Fibroblast of skin of left quadriceps (primary cell): ENCODE measurements around the gene SMPD4.
"Not testable (repeated sequence)": the region's sequence is repeated elsewhere in the genome, so short reads cannot be mapped to it uniquely, and the experiment has no call there.

Experiments used
- DNase-seq, 2 experiments: peaks; one replicate each; pipeline ENCODE4 v3.0.0-alpha.2; 2013; ENCODE audit warnings: low read depth in 2 of 2

SMPD4 gene

DNA sequence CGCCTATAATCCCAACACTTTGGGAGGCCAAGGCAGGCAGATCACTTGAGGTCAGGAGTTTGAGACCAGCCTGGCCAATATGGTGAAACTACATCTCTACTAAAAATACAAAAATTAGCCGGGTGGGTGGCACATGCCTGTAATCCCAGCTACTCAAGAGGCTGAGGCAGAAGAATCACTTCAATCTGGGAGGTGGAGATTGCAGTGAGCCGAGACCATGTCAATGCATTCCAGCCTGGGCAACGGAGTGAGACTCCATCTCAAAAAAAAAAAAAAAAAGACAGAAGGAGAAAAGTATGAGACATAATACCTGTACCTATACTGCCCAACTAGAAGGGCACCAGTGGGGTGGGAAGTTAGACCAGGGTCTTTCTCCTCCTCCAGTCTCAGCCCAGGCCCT lies 22.0 kb downstream of the SMPD4 start:
- DNase-seq: not testable (repeated sequence)

- no peak for DNase-seq
Observed at GRCh38 chr2:130158631-130159030, 22.8 kb downstream of the SMPD4 start.

DNA sequence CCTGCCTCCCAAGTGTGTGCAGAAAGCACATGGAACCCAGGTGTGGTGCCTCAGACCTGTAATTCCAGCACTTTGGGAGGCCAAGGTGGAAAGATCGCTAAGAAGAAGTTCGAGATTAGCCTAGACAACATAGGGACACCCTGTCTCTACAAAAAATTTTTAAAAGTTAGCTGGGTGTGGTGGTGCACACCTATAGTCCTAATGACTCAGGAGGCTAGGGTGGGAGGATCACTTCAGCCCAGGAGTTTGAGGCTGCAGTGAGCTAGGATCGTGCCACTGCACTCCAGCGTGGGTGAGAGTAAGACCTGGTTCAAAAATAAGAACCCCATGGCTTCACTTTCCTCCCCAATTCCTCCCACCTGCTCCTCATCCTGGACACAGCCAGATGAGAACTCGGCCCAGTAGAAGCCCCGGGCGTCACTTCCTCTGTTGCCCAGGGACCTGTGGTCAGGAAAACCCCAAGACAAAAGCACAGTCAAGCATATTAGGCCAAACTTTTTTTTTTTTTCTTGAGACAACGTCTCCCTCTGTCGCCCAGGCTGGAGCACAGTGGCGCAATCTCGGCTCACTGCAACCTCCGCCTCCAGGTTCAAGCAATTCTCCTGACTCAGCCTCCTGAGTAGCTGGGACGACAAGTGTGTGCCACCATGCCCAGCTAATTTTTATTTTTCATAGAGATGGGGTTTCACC lies 23.4 kb downstream of the SMPD4 start:
- not testable (repeated sequence) for DNase-seq

DNA sequence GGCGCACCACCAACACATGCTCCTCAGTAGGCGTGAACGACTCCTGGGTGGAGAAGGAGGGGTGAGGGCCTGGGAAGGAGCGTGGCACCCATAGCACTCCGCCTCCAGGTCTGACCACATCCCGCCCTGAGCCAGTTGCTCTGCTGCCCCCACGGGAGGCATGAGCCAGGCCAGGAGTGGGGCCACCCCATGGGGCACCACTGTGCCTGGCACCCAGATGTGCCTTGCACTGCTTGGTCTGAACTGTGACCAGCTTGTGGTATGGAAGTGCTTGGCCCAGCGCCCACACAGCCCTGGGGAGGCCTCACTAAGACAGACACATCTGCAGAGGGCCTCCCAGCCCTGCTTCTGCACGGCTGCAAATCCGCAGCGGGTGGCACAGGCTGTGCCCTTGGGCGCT lies 24.0 kb downstream of the SMPD4 start:
- DNase-seq: not testable (repeated sequence)

- DNase-seq: no peak
Observed at GRCh38 chr2:130156624-130157004, 24.8 kb downstream of the SMPD4 start.

DNA sequence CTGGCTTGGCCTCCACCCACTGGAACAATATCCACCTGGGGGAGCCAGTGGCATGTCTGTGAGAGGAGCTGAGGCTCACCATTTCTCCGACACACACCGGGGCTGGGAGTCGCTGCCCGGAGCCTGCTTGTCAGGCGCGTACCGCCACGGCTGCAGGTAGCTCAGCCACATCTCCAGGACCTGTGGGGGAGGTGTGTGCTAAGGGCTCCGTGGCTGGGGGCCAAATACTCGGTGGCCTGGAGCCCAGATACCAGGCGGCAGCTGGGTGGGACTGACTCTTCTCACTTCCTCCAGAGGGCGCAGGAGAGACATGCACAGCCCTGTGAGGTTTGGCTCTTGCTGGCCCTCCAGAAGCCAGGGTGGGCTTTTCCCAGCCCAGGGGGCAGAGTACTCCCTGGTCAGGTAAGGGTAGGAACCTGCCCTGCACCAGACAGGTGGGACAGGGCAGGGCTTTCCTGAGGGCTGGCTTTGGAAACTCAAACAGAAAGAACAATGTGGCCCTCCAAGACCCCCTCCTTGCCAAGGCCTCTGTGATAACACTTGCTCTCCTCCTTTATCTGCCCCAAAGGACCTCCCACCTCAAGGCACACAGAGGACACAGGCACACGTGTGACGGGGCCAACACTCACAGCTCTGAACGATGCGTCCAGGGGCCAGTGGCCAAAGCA lies 25.3 kb downstream of the SMPD4 start:
- peak; percentile 6 to 7 for DNase-seq

GRCh38 chr2:130154773-130155765 lies 26.3 kb downstream of the SMPD4 start:
- DNase-seq: no peak

DNA sequence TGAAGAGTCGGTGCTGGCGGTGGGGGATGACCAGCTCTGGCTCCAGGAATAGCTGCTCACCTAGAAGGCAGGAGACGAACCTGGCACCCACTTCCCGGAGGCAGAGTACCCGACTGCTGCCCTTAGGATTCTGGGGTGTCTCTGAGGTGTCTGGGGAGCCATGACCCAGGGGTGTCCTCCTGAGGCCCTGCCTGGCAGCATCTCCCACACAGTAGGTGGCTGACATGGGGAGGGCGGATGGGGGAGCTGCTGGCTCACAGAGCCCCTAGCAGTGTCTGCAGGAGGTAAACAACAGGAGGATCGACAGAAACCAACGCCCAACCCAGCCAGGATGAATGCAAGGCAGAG lies 27.0 kb downstream of the SMPD4 start:
- not testable (repeated sequence) for DNase-seq

DNA sequence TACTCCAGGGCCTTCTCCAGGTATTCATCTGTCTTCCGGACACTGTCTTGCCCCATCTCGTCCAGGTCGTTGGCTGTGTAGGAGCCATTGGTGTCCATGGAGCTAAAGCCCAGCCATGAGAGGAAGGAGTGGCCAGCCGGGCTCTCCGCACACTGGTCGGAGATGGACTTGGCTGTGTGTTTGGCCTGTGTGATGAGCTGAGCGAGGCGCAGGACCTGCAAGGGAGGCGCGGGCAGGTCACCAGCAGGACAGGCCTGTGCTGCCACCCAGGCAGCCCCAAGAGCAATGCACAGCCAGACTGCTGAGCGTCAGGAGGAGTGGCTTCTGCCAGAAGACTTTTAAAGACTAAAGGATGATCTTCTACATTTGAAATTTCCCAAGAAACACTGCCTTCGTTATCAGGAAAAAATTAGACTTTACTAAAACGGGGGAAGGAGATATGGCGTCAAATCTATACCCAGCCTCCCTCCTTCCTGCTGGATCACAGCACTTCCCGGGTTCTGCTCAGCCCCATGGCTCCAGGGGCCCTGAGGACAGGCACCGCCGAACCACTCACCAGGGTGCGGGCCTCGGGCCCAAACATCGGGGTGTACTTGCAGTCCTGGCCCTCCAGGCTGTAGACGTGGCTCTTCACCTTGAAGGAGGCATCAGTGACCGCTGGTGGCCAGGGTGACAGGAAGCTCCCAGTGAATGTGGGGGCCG lies 27.5 kb downstream of the SMPD4 start:
- not testable (repeated sequence) for DNase-seq

DNA sequence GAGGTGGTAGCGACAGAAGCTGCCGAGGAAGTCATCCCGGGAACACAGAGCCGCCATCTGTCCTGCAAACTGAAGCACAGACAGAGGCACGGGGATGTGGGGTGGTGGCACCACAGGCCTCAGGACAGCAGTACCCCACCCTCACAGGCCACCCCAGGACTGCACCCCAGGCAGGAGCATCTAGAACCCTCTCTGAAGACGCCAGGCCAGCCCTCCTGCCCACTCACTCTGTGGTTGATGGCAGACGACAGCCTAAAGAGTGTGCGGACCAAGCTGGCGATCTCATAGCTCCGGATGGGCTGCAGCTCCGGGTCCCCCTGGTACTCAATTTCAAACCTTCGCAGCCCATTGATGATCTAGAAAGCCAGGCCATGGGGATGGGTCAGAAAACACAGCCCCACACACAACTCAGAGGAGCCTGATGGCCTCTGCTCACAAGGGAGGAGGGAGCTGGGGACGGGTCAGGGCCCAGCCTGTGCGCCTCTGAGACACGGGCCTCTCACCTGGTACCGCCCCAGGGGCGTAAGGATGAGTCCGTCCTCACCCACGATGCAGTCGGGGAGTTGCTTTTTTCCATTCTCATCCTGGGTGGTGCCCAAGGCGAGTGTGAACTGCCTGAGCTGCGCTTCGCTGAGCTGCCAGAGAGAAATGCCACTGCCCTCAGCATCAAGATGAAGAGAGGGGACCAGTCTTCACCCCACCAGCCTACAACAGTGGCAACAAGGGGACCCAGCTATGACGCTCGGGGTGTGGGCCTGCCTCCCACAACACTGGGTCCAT lies 28.4 kb downstream of the SMPD4 start:
- no peak for DNase-seq

DNA sequence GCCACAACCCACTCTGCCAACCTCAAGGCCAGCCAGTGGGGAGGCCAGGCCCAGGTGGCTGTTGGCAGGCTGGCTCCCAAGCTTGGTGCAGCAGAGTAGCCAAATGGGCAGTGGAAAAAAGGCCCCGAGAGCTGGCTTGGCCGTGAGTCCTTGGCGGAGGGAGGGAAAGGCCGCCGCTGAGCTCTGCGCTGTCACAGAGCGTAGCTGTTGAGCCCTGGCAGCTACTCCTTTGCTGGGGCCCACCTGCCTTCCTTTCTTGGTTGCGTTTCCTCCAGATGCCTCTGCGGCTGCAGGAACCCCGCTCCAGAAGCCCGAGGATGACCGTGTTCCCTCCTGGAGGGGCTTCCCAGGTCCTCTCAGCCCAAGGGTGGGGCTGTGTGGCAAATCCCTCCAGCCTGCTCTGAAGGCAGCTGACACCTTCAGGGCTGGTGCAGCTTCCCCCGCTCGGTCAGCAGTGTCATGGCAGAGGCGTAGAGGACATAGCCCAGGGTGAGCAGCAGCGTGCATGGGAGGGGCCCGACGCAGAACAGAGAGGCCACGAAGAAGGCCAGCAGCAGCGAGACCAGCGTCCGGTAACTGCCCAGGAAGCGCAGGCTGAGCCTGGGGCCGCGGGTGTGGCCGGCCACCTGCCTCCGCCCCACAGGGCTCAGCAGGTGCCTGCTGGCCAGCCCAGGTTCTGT lies 29.1 kb downstream of the SMPD4 start:
- DNase-seq: not testable (repeated sequence)

GRCh38 chr2:130151145-130151512 lies 30.3 kb downstream of the SMPD4 start:
- DNase-seq: not testable (repeated sequence)

- DNase-seq: no peak
Observed at GRCh38 chr2:130150181-130151144, 30.9 kb downstream of the SMPD4 start.

DNA sequence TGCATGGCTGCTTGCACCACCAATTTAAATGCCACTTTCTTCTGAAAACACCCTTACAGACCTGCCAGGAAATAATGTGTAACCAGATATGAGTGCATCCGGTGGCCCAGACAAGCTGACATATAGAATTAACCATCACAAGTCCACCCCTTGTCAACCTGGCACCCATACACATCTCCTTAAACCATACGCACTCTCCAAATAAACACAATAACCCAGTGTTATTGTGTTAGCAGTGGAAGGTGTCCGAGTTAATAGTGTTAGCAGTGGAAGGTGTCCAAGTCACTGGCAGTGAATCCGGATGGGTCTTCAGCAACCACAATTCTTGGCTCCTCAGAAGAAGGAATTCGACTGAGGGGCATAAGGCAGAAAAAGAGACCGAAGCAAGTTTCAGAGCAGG lies 32.9 kb downstream of the SMPD4 start:
- DNase-seq: not testable (repeated sequence)

DNA sequence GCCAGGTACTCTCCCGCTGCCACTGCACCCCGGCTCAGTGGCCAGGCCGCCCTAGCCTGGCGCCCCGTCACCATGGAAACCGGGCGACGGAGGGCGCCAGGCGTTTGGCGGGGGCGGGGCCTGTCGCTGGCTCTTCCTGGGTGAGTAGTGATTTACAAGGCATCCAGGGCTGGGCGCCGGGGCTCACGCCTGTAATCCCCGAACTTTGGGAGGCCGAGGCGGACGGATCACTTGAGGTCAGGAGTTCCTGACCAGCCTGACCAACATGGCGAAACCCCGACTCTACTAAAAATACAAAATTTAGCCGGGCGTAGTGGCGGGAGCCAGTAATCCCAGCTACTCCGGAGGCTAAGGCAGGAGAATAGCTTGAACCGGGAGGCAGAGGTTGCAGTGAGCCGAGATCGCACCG lies 36.4 kb downstream of the SMPD4 start, which contains the start of gene CCDC74B:
Gene CCDC74B (minus strand): TSS at position 107 of the 409 bp plus-strand sequence. CDS start 116 bp downstream, outside the sequence.
- DNase-seq: peak in 1 of 2 experiments; percentile 2

DNA sequence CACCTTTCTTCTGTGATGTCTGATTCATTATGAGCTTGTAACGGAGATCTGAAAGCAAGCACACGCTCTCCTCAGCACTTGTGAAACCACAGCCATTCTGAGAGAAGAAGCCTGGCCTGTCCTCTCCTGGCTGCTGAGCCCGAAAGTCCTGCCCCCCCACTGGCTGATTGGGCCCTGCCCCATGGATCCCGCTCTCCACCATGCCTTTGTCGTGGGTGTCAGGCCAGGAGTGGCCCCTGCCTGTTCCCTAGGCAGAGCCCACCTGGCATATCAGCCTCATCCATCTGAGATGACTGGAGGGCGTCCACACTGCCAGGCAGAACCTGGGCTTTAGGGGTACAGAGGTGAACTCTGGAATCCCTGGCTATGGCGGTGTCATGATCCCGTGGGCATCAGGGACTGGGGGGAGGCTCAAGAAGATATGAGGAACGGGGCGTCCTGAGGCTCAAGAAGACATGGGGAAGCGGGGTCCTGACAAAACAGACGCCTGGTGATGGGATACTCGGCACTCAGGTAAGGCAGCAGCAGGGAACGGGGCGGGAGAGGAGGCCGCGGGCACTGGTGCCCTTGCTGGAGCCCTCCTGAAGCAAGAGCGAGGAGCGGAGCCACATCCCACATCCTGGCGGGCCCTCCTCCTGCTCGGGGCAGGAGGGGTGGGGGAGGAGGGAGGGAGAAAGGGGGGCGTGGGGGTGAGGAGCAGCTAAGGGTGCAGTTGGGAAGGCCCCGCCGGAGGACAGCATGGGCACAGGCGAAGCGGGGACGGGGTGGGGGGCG lies 37.9 kb downstream of the SMPD4 start:
- DNase-seq: not testable (repeated sequence)

DNA sequence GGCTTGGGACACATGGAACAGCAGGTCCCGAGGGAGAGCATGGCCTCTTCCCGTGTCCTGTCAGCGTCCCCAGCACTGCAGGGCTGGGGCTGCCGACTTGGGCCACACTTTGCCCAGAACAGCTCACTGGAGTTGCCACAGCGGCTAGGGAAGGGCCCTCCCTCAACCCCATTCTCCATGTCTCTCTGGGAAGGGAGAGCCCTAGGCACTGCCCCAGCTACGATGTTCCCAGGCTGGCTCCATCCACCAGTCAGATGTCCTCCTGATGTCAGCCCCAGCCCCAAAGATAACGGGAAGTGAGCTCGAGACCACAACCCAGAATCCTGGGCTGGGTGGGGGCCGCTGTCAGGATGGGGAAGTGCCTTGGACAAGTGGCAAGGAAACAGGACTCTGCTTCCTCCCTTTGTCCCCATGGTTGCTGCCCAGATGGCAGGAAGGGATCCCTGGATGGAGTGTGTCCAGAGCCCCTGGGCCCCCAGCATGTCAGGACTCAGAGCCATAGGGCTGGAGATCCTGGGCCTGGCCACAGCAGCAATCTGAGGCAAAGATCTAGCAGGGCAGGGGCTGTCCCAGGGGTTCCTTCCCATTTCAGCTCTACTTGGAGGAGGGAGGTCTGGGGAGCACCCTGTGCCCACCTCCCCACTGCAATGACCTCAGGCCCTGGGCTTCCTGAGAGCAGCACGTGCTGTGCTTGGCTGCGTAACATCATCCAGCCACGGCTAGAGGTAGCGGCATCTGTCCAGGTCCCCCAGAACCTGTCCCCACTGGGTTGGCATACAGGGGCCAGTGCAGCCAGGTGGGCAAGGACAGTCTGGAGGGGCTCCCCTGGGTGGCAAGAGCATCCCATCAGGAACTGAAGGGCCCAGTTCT lies 38.8 kb downstream of the SMPD4 start:
- DNase-seq: not testable (repeated sequence)
